Stomach (tissue), 9 donors: ENCODE data around the gene HSPB9. TPM values are rescaled to one million over a fixed set of nuclear protein-coding genes. Genes with fewer than 3 reads are reported as not detected.

Experiments
- DNase-seq, 2 donors: peaks; one replicate each; pipeline versions ENCODE4 v3.0.0 to v3.0.0-alpha.2; 2013 to 2019
- H3K27ac ChIP-seq, 5 donors: fragments of 200-600 bp in 4 of 5; sonication (generic) in 4 of 5; one replicate each; pipeline ENCODE4 v1.5.1; 2013 to 2019; ENCODE audit warnings: mild to moderate bottlenecking in 1 of 5, moderate library complexity in 1 of 5
- H3K27me3 ChIP-seq, 3 donors: fragments of 200-600 bp; sonication (generic); one replicate each; pipeline ENCODE4 v1.5.1; 2017 to 2019; ENCODE audit warnings: mixed run types in 1 of 3
- H3K36me3 ChIP-seq, 4 donors: fragments of 200-600 bp; sonication (generic); 1 replicate in 3 of 4; 2 replicates in 1 of 4; pipeline ENCODE4 v1.5.1; 2016 to 2019
- H3K4me1 ChIP-seq, 4 donors: fragments of 200-600 bp; sonication (generic); one replicate each; pipeline ENCODE4 v1.5.1; 2016 to 2019
- H3K4me3 ChIP-seq, 4 donors: fragments of 200-600 bp; sonication (generic) in 3 of 4; one replicate each; pipeline ENCODE4 v1.5.1; 2016 to 2019; ENCODE audit warnings: mild to moderate bottlenecking in 1 of 4
- H3K9me3 ChIP-seq, 4 donors: fragments of 200-600 bp; sonication (generic); one replicate each; pipeline ENCODE4 v1.5.1; 2016 to 2019
- CTCF ChIP-seq, 7 experiments: fragments of 450-650 bp in 4 of 7; fragments of 200-600 bp in 3 of 7; sonication (generic) in 3 of 7; IDR thresholded peaks; one replicate each; pipeline ENCODE4 v1.5.1; 2016 to 2019; ENCODE audit warnings: antibody characterized with exemption in 7 of 7, control low read depth in 2 of 7, mild to moderate bottlenecking in 1 of 7
- EP300 ChIP-seq: sonication (generic); formaldehyde crosslinking; IDR thresholded peaks from one replicate; pipeline ENCODE4 v1.6.1; 2017; ENCODE audit warnings: antibody characterized with exemption
- POLR2A ChIP-seq, 4 donors: fragments of 450-650 bp; IDR thresholded peaks; one replicate each; pipeline ENCODE4 v1.6.1; 2016; ENCODE audit warnings: antibody characterized with exemption in 4 of 4, control low read depth in 2 of 4, mild to moderate bottlenecking in 1 of 4, moderate library complexity in 1 of 4
- POLR2AphosphoS5 ChIP-seq, 3 donors: sonication (generic); formaldehyde crosslinking; IDR thresholded peaks; one replicate each; pipeline ENCODE4 v1.6.1; 2016; ENCODE audit warnings: antibody characterized with exemption in 3 of 3
- WGBS, 5 donors: extraction: QIAGEN DNeasy Blood & Tissue Kit in 3 of 5; methylation state at CpG; one replicate each; pipeline versions ENCODE4 v1.1.5 to v1.1.7; 2013 to 2018; 5-methylcytosine and 5-hydroxymethylcytosine counted together
- intact Hi-C: fragments of 100-400 bp; cut with DNase I; formaldehyde crosslinking; loops from one replicate; pipeline ENCODE4 v1.15.1; 2023; ENCODE audit warnings: low total_unique reads
- polyA plus RNA-seq, 3 donors: library from polyadenylated mRNA; stranded (reverse); fragments of 200-250 nt; gene quantifications; one replicate each; pipeline ENCODE4 v1.2.3, GENCODE V29; 2013
- total RNA-seq, 5 donors: library from RNA; depleted of rRNA; stranded (reverse); fragments of >200 nt; gene quantifications; one replicate each; pipeline versions ENCODE4 v1.1.0 to v1.2.3, GENCODE V29; 2014 to 2016
- donor health status: healthy with polysubstance abuse.
- donor health status: Bipolar disorder and iron deficiency.
- donor health status: healthy.

Gene HSPB9
- total and polyA plus RNA-seq, 8 donors, result 0.25 to 0.61 (median 0.35) TPM; not detected in 5

- intact Hi-C loops, result no loop called here
- H3K36me3 ChIP-seq, result peaks cover 11 to 45% (median 44%) of the 10 kb centered on the region in 4 donors
Measured at GRCh38 chr17:42120161-42120769, 2.3 kb upstream of the HSPB9 start.

GRCh38 chr17:42120770-42121769 is 1.5 kb upstream of the HSPB9 start, which contains the start of gene KAT2A:
TSS of gene KAT2A (minus strand) at chr17:42121367. CDS start at chr17:42121304, 63 bp downstream.
- TF ChIP-seq POLR2AphosphoS5 (IDR thresholded peaks at IDR 0.05) (peak; percentile 28 to 96 (median 51)), CTCF (IDR thresholded peaks at IDR 0.05) (no peak), POLR2A (IDR thresholded peaks at IDR 0.05) (peak in 1 of 4 donors; percentile 9), EP300 (no peak)
- intact Hi-C loops, result no loop called here

More at GRCh38 chr17:42120161-42120769, 2.3 kb upstream of the HSPB9 start:
- H3K9me3 ChIP-seq, result no peaks in the 10 kb centered on the region
- peak overlapping the region; percentile 67 to 95 (median 93) for H3K4me3 ChIP-seq
- WGBS, 5 donors, result 37 to 51% (median 42%) methylated on average over 7 of the region's 7 CpGs
- DNase-seq, result no peak
- TF ChIP-seq EP300, result no peak
- TF ChIP-seq POLR2A (IDR thresholded peaks at IDR 0.05), result no peak
- TF ChIP-seq POLR2AphosphoS5 (IDR thresholded peaks at IDR 0.05), result no peak
- no peak for TF ChIP-seq CTCF (IDR thresholded peaks at IDR 0.05)
- no peaks in the 10 kb centered on the region for H3K27me3 ChIP-seq
- H3K4me1 ChIP-seq, result peaks cover 21 to 53% (median 38%) of the 10 kb centered on the region in 4 donors
- H3K27ac ChIP-seq, result peak overlapping the region in 2 of 5 donors; percentile 70 to 86

GRCh38 chr17:42124256-42124655 is 1.7 kb downstream of the HSPB9 start:
- TF ChIP-seq POLR2A (IDR thresholded peaks at IDR 0.05) (no peak), CTCF (IDR thresholded peaks at IDR 0.05) (no peak), POLR2AphosphoS5 (IDR thresholded peaks at IDR 0.05) (no peak), EP300 (no peak)
- intact Hi-C loops, result no loop called here
- H3K36me3 ChIP-seq, result peaks cover 36 to 55% (median 51%) of the 10 kb centered on the region in 4 donors
- H3K4me1 ChIP-seq, result peaks cover 22 to 48% (median 37%) of the 10 kb centered on the region in 4 donors
- no peaks in the 10 kb centered on the region for H3K27me3 ChIP-seq
- DNase-seq, result no peak
- H3K4me3 ChIP-seq, result no peak overlapping the region
- 76 to 91% (median 88%) methylated on average over 3 of the region's 3 CpGs for WGBS, 5 donors
- no peak overlapping the region for H3K27ac ChIP-seq
- H3K9me3 ChIP-seq, result no peaks in the 10 kb centered on the region

More at GRCh38 chr17:42120770-42121769, 1.5 kb upstream of the HSPB9 start, which contains the start of gene KAT2A:
- Histone ChIP-seq H3K9me3 (no peaks in the 10 kb centered on the region), H3K4me1 (peaks cover 21 to 53% (median 38%) of the 10 kb centered on the region in 4 donors), H3K36me3 (peaks cover 17 to 45% (median 44%) of the 10 kb centered on the region in 4 donors), H3K27me3 (no peaks in the 10 kb centered on the region), H3K4me3 (peak within 1 kb of the TSS; percentile 67 to 95 (median 93)), H3K27ac (peak within 1 kb of the TSS; percentile 48 to 86 (median 58))
- 6 to 11% (median 7%) methylated on average over 29 to 57 of the region's 57 CpGs for WGBS, 5 donors
- DNase-seq, result peak; percentile 84 to 95

GRCh38 chr17:42125565-42125964 is 3.0 kb downstream of the HSPB9 start:
- 82 to 92% (median 84%) methylated on average over 12 of the region's 12 CpGs for WGBS, 5 donors
- Histone ChIP-seq H3K4me3 (no peak overlapping the region), H3K4me1 (peaks cover 29 to 49% (median 39%) of the 10 kb centered on the region in 4 donors), H3K9me3 (no peaks in the 10 kb centered on the region), H3K27ac (no peak overlapping the region), H3K27me3 (no peaks in the 10 kb centered on the region), H3K36me3 (peaks cover 48 to 68% (median 61%) of the 10 kb centered on the region in 4 donors)
- TF ChIP-seq POLR2AphosphoS5 (IDR thresholded peaks at IDR 0.05) (no peak), POLR2A (IDR thresholded peaks at IDR 0.05) (no peak), CTCF (IDR thresholded peaks at IDR 0.05) (no peak), EP300 (no peak)
- DNase-seq, result no peak
- intact Hi-C loops, result no loop called here
